ENCODE data around the gene MACROD2.

Gene MACROD2

GRCh38 chr20:14726591-14726990, 731.3 kb downstream of the MACROD2 start:
- no peak for DNase-seq

GRCh38 chr20:14727485-14728150, 732.3 kb downstream of the MACROD2 start:
- no peak for DNase-seq

- DNase-seq, result no peak
These were observed 734.1 kb downstream of the MACROD2 start for GRCh38 chr20:14729390-14729789.

GRCh38 chr20:14732343-14732742, 737.0 kb downstream of the MACROD2 start:
- DNase-seq, result no peak

- no peak for DNase-seq
These were observed 737.7 kb downstream of the MACROD2 start for GRCh38 chr20:14732996-14733395.

- DNase-seq, result no peak
These were observed 745.1 kb downstream of the MACROD2 start for GRCh38 chr20:14740380-14740779.

- no peak for DNase-seq
These were observed 746.3 kb downstream of the MACROD2 start for GRCh38 chr20:14741616-14742015.

- no peak for DNase-seq
These were observed 749.4 kb downstream of the MACROD2 start for GRCh38 chr20:14744723-14745122.

- no peak for DNase-seq
These were observed 750.5 kb downstream of the MACROD2 start for GRCh38 chr20:14745830-14746229.

- DNase-seq, result no peak
These were observed 755.9 kb downstream of the MACROD2 start for GRCh38 chr20:14751191-14751590.

GRCh38 chr20:14757728-14758127, 762.4 kb downstream of the MACROD2 start:
- DNase-seq, result no peak

GRCh38 chr20:14758356-14758755, 763.0 kb downstream of the MACROD2 start:
- no peak for DNase-seq

- DNase-seq, result no peak
These were observed 764.7 kb downstream of the MACROD2 start for GRCh38 chr20:14759979-14760378.

- DNase-seq, result no peak
These were observed 766.6 kb downstream of the MACROD2 start for GRCh38 chr20:14761903-14762302.

GRCh38 chr20:14764511-14765369, 769.4 kb downstream of the MACROD2 start:
- DNase-seq, result no peak

GRCh38 chr20:14765370-14765701, 770.0 kb downstream of the MACROD2 start:
- DNase-seq, result no peak

- no peak for DNase-seq
These were observed 778.2 kb downstream of the MACROD2 start for GRCh38 chr20:14773486-14773885.

GRCh38 chr20:14775778-14776177, 780.5 kb downstream of the MACROD2 start:
- DNase-seq, result no peak

- DNase-seq, result no peak
These were observed 782.3 kb downstream of the MACROD2 start for GRCh38 chr20:14777591-14777990.

GRCh38 chr20:14778096-14778495, 782.8 kb downstream of the MACROD2 start:
- no peak for DNase-seq

GRCh38 chr20:14778875-14779274, 783.6 kb downstream of the MACROD2 start:
- DNase-seq, result no peak

- DNase-seq, result no peak
These were observed 785.2 kb downstream of the MACROD2 start for GRCh38 chr20:14780508-14780907.

- DNase-seq, result no peak
These were observed 787.4 kb downstream of the MACROD2 start for GRCh38 chr20:14782731-14783130.

GRCh38 chr20:14783766-14784165, 788.5 kb downstream of the MACROD2 start:
- no peak for DNase-seq

All from activated CD4-positive, alpha-beta T cell treated with anti-CD3 and anti-CD28 coated beads for 1 hour (primary cell).